HG03095 (cell line): ENCODE measurements around the gene RASGRF1.
"Not testable (repeated sequence)": the region's sequence is repeated elsewhere in the genome, so short reads cannot be mapped to it uniquely, and the experiment has no call there.

ENCODE experiments used
- ATAC-seq: cut with Tn5 transposase; IDR thresholded peaks from one replicate; pipeline ENCODE4 v1.9.1; 2021; ENCODE audit warnings: moderate library complexity; ENCODE audit not compliant: unreplicated experiment

The RASGRF1 gene

GRCh38 chr15:78933187-78933822 is 157.3 kb downstream of the RASGRF1 start:
- no peak for ATAC-seq

- ATAC-seq, result no peak
Observed at GRCh38 chr15:78932258-78932808, 158.2 kb downstream of the RASGRF1 start.

- no peak for ATAC-seq
Observed at GRCh38 chr15:78931439-78932257, 158.9 kb downstream of the RASGRF1 start.

GRCh38 chr15:78930577-78931388 is 159.8 kb downstream of the RASGRF1 start:
- ATAC-seq, result no peak

- no peak for ATAC-seq
Observed at GRCh38 chr15:78929536-78930264, 160.9 kb downstream of the RASGRF1 start.

GRCh38 chr15:78928616-78929093 is 161.9 kb downstream of the RASGRF1 start:
- ATAC-seq, result no peak

GRCh38 chr15:78928176-78928575 is 162.4 kb downstream of the RASGRF1 start:
- not testable (repeated sequence) for ATAC-seq

GRCh38 chr15:78927077-78927790 is 163.3 kb downstream of the RASGRF1 start:
- no peak for ATAC-seq

- ATAC-seq, result no peak
Observed at GRCh38 chr15:78925956-78926743, 164.4 kb downstream of the RASGRF1 start.

GRCh38 chr15:78925076-78925624 is 165.4 kb downstream of the RASGRF1 start:
- no peak for ATAC-seq

- ATAC-seq, result no peak
Observed at GRCh38 chr15:78923480-78924360, 166.9 kb downstream of the RASGRF1 start.

GRCh38 chr15:78923015-78923414 is 167.6 kb downstream of the RASGRF1 start:
- no peak for ATAC-seq

GRCh38 chr15:78922527-78922926 is 168.1 kb downstream of the RASGRF1 start:
- no peak for ATAC-seq

GRCh38 chr15:78921940-78922339 is 168.6 kb downstream of the RASGRF1 start:
- ATAC-seq, result no peak

GRCh38 chr15:78921517-78921916 is 169.1 kb downstream of the RASGRF1 start:
- ATAC-seq, result no peak

- no peak for ATAC-seq
Observed at GRCh38 chr15:78917888-78918287, 172.7 kb downstream of the RASGRF1 start.

GRCh38 chr15:78916088-78916487 is 174.5 kb downstream of the RASGRF1 start:
- ATAC-seq, result no peak
